Neural cell (in vitro differentiated cells): Measurements from ENCODE around the gene TBC1D20. TPM values are rescaled to one million over a fixed set of nuclear protein-coding genes. Genes with fewer than 3 reads are reported as not detected.

ENCODE experiments used
- H2AFZ ChIP-seq: fragments of 200-600, 300-800 bp; sonication (generic), shearing (Covaris generic); 2 replicates; pipeline ENCODE4 v1.6.0; 2014; ENCODE audit warnings: low read depth, mild to moderate bottlenecking, antibody characterized with exemption, low read length, moderate library complexity
- H3F3A ChIP-seq: fragments of 200-600 bp; shearing (Covaris generic); 2 replicates; pipeline ENCODE4 v1.6.1; 2016; ENCODE audit warnings: mild to moderate bottlenecking, moderate library complexity, mixed read lengths, antibody characterized with exemption, low read length; ENCODE audit not compliant: insufficient read depth, poor library complexity, severe bottlenecking
- H3K27ac ChIP-seq: fragments of 200-600, 300-800 bp; sonication (generic), shearing (Covaris generic); 2 replicates; pipeline ENCODE4 v1.5.1; 2014; ENCODE audit warnings: mild to moderate bottlenecking, low read length, moderate library complexity
- H3K27me3 ChIP-seq: fragments of 300-800, 200-600 bp; sonication (generic), shearing (Covaris generic); 2 replicates; pipeline ENCODE4 v1.6.0; 2014; ENCODE audit warnings: mild to moderate bottlenecking, low read depth, low read length, moderate library complexity; ENCODE audit not compliant: insufficient read depth
- H3K36me3 ChIP-seq: fragments of 300-800, 200-600 bp; sonication (generic), shearing (Covaris generic); 2 replicates; pipeline ENCODE4 v1.5.1; 2014; ENCODE audit warnings: mild to moderate bottlenecking, antibody characterized with exemption, low read length, moderate library complexity; ENCODE audit not compliant: insufficient read depth
- H3K4me2 ChIP-seq: fragments of 300-800, 200-600 bp; sonication (generic), shearing (Covaris generic); 2 replicates; pipeline ENCODE4 v1.6.0; 2014; ENCODE audit warnings: mild to moderate bottlenecking, low read length
- H3K4me3 ChIP-seq: fragments of 300-800, 200-600 bp; sonication (generic), shearing (Covaris generic); 2 replicates; pipeline ENCODE4 v1.5.1; 2014; ENCODE audit warnings: mild to moderate bottlenecking, low read length, moderate library complexity
- H3K79me2 ChIP-seq: fragments of 200-600 bp; shearing (Covaris generic); replicated peaks from 2 replicates; pipeline ENCODE4 v1.6.0; 2014; ENCODE audit warnings: mild to moderate bottlenecking, low read length, moderate library complexity; ENCODE audit not compliant: insufficient read depth
- H3K9ac ChIP-seq: fragments of 300-800, 200-600 bp; sonication (generic), shearing (Covaris generic); 2 replicates; pipeline ENCODE4 v1.6.1; 2016; ENCODE audit warnings: mild to moderate bottlenecking, low read length, mixed read lengths
- H3K9me2 ChIP-seq: fragments of 200-600 bp; shearing (Covaris generic); 2 replicates; pipeline ENCODE4 v1.6.1; 2016; ENCODE audit warnings: mild to moderate bottlenecking, low read length, mixed read lengths; ENCODE audit not compliant: insufficient read depth
- H3K9me3 ChIP-seq: fragments of 200-600, 300-800 bp; sonication (generic), shearing (Covaris generic); 2 replicates; pipeline ENCODE4 v1.6.1; 2016; ENCODE audit warnings: mild to moderate bottlenecking, mixed run types, low read length, moderate library complexity, mixed read lengths
- H4K20me1 ChIP-seq: fragments of 200-600 bp; shearing (Covaris generic); 2 replicates; pipeline ENCODE4 v1.6.1; 2016; ENCODE audit warnings: mild to moderate bottlenecking, mixed run types; ENCODE audit not compliant: insufficient read depth
- EP300 ChIP-seq: fragments of 450-650 bp; conservative IDR thresholded peaks from 2 replicates; pipeline ENCODE4 v1.6.1; 2014; ENCODE audit warnings: antibody characterized with exemption, mild to moderate bottlenecking, moderate library complexity; ENCODE audit not compliant: poor library complexity, severe bottlenecking
- EZH2 ChIP-seq: fragments of 200-600, 300-800 bp; shearing (Covaris generic), sonication (generic); IDR thresholded peaks from 2 replicates; pipeline ENCODE4 v1.6.1; 2014; ENCODE audit warnings: antibody characterized with exemption, low read length, borderline replicate concordance, mild to moderate bottlenecking; ENCODE audit not compliant: insufficient read depth, poor library complexity, severe bottlenecking
- MXI1 ChIP-seq: fragments of 450-650 bp; conservative IDR thresholded peaks from 2 replicates; pipeline ENCODE4 v1.6.1; 2014; ENCODE audit warnings: antibody characterized with exemption, mild to moderate bottlenecking; ENCODE audit not compliant: poor library complexity, severe bottlenecking
- POLR2AphosphoS5 ChIP-seq: IDR thresholded peaks from 2 replicates; pipeline ENCODE4 v1.6.1; 2012
- RAD21 ChIP-seq: fragments of 450-650 bp; conservative IDR thresholded peaks from 2 replicates; pipeline ENCODE4 v1.6.1; 2014; ENCODE audit warnings: antibody characterized with exemption, mild to moderate bottlenecking, moderate library complexity
- SMC3 ChIP-seq: fragments of 450-650 bp; conservative IDR thresholded peaks from 2 replicates; pipeline ENCODE4 v1.6.1; 2014; ENCODE audit warnings: antibody characterized with exemption, mild to moderate bottlenecking, moderate library complexity; ENCODE audit not compliant: poor library complexity
- TAF1 ChIP-seq: IDR thresholded peaks from 2 replicates; pipeline ENCODE4 v1.6.1; 2012; ENCODE audit warnings: low read depth
- polyA plus RNA-seq: library from polyadenylated mRNA; depleted of rRNA; stranded (reverse); fragments of >200 nt; gene quantifications from 2 replicates; pipeline ENCODE4 v1.2.3, GENCODE V29; 2014
- TF ChIP-seq, protein P1 (sequence below): IDR thresholded peaks from 2 replicates; pipeline ENCODE4 v1.6.1; 2012; ENCODE audit warnings: borderline replicate concordance
- TF ChIP-seq, protein P2 (sequence below): fragments of 450-650 bp; IDR thresholded peaks from 2 replicates; pipeline ENCODE4 v1.5.1; 2014; ENCODE audit warnings: antibody characterized with exemption, mild to moderate bottlenecking, moderate library complexity; ENCODE audit not compliant: poor library complexity, severe bottlenecking

The TBC1D20 gene
- polyA plus RNA-seq, 1 donor from 2014 or later = 25.1 TPM

GRCh38 chr20:391041-391711, 71.2 kb downstream of the TBC1D20 start:
- no peak overlapping the region for H3K27ac ChIP-seq
- H3K4me3 ChIP-seq = no peak overlapping the region
- no peaks in the 10 kb centered on the region for H3K36me3 ChIP-seq
- H4K20me1 ChIP-seq = no peaks in the 10 kb centered on the region
- no peaks in the 10 kb centered on the region for H3K79me2 ChIP-seq
- no peaks in the 10 kb centered on the region for H3K9me3 ChIP-seq
- no peak overlapping the region for H2AFZ ChIP-seq
- no peak overlapping the region for H3K4me2 ChIP-seq
- H3K27me3 ChIP-seq = no peaks in the 10 kb centered on the region
- no peak overlapping the region for H3K9ac ChIP-seq
- no peaks in the 10 kb centered on the region for H3K9me2 ChIP-seq
- no peak for TF ChIP-seq EZH2
- TF ChIP-seq, protein P1, sequence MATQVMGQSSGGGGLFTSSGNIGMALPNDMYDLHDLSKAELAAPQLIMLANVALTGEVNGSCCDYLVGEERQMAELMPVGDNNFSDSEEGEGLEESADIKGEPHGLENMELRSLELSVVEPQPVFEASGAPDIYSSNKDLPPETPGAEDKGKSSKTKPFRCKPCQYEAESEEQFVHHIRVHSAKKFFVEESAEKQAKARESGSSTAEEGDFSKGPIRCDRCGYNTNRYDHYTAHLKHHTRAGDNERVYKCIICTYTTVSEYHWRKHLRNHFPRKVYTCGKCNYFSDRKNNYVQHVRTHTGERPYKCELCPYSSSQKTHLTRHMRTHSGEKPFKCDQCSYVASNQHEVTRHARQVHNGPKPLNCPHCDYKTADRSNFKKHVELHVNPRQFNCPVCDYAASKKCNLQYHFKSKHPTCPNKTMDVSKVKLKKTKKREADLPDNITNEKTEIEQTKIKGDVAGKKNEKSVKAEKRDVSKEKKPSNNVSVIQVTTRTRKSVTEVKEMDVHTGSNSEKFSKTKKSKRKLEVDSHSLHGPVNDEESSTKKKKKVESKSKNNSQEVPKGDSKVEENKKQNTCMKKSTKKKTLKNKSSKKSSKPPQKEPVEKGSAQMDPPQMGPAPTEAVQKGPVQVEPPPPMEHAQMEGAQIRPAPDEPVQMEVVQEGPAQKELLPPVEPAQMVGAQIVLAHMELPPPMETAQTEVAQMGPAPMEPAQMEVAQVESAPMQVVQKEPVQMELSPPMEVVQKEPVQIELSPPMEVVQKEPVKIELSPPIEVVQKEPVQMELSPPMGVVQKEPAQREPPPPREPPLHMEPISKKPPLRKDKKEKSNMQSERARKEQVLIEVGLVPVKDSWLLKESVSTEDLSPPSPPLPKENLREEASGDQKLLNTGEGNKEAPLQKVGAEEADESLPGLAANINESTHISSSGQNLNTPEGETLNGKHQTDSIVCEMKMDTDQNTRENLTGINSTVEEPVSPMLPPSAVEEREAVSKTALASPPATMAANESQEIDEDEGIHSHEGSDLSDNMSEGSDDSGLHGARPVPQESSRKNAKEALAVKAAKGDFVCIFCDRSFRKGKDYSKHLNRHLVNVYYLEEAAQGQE = no peak
- TF ChIP-seq RAD21 = no peak
- TF ChIP-seq POLR2AphosphoS5 = no peak
- no peak for TF ChIP-seq SMC3
- no peak for TF ChIP-seq TAF1
- TF ChIP-seq EP300 = no peak
- no peaks in the 10 kb centered on the region for H3F3A ChIP-seq

- Histone ChIP-seq H3K9ac (no peak overlapping the region), H3K27ac (no peak overlapping the region), H3K9me2 (no peaks in the 10 kb centered on the region), H3K9me3 (no peaks in the 10 kb centered on the region), H3K4me2 (no peak overlapping the region), H4K20me1 (no peaks in the 10 kb centered on the region), H3K79me2 (no peaks in the 10 kb centered on the region), H3K36me3 (no peaks in the 10 kb centered on the region), H2AFZ (no peak overlapping the region), H3K4me3 (no peak overlapping the region), H3K27me3 (no peaks in the 10 kb centered on the region), H3F3A (no peaks in the 10 kb centered on the region)
- TF ChIP-seq EZH2 (no peak), RAD21 (no peak), POLR2AphosphoS5 (no peak), SMC3 (no peak), MXI1 (no peak), TAF1 (no peak), EP300 (no peak)
- TF ChIP-seq, protein P1 = no peak
- TF ChIP-seq, protein P2, sequence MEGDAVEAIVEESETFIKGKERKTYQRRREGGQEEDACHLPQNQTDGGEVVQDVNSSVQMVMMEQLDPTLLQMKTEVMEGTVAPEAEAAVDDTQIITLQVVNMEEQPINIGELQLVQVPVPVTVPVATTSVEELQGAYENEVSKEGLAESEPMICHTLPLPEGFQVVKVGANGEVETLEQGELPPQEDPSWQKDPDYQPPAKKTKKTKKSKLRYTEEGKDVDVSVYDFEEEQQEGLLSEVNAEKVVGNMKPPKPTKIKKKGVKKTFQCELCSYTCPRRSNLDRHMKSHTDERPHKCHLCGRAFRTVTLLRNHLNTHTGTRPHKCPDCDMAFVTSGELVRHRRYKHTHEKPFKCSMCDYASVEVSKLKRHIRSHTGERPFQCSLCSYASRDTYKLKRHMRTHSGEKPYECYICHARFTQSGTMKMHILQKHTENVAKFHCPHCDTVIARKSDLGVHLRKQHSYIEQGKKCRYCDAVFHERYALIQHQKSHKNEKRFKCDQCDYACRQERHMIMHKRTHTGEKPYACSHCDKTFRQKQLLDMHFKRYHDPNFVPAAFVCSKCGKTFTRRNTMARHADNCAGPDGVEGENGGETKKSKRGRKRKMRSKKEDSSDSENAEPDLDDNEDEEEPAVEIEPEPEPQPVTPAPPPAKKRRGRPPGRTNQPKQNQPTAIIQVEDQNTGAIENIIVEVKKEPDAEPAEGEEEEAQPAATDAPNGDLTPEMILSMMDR = no peak
These were observed 73.1 kb downstream of the TBC1D20 start for GRCh38 chr20:389220-389619.
